HCT116 (cell line): Measurements from ENCODE around the gene RHBDF1.
"Not testable (repeated sequence)": the region's sequence is repeated elsewhere in the genome, so short reads cannot be mapped to it uniquely, and the experiment has no call there.

Experiments
- CTCF ChIP-seq, 3 experiments: fragments of 200-600 bp in 1 of 3; sonication (generic) in 1 of 3; IDR thresholded peaks in 2 of 3; conservative IDR thresholded peaks in 1 of 3; 2 replicates each; pipeline ENCODE4 v1.5.1; 2012 to 2017; ENCODE audit warnings: low read depth in 2 of 3, low read length in 2 of 3, antibody characterized with exemption in 1 of 3, borderline replicate concordance in 1 of 3, control low read depth in 1 of 3, mild to moderate bottlenecking in 1 of 3, mixed read lengths in 1 of 3, mixed run types in 1 of 3, moderate library complexity in 1 of 3; ENCODE audit not compliant: insufficient read depth in 1 of 3
- EZH2 ChIP-seq: fragments of 200-600 bp; sonication (generic); IDR thresholded peaks from 2 replicates; pipeline ENCODE4 v1.6.1; 2017; ENCODE audit warnings: antibody characterized with exemption, mixed run types

GRCh38 chr16:46510-46909, 25.9 kb downstream of the RHBDF1 start:
- TF ChIP-seq CTCF (IDR thresholded peaks at IDR 0.05 in 2 of 3, conservative IDR thresholded peaks at IDR 0.05 in 1 of 3; ENCODE audit: borderline replicate concordance in 1 of 3, insufficient read depth in 1 of 3, low read depth in 2 of 3, low read length in 2 of 3); EZH2: not testable (repeated sequence)
